SH-SY5Y (cell line): ENCODE results near the gene NFAT5.

ENCODE experiments used
- GATA2 ChIP-seq: IDR thresholded peaks from 2 replicates; pipeline ENCODE4 v1.6.1; 2011; ENCODE audit warnings: mild to moderate bottlenecking, low read depth, low read length
- GATA3 ChIP-seq: IDR thresholded peaks from 2 replicates; pipeline ENCODE4 v1.6.1; 2011; ENCODE audit warnings: low read depth, mild to moderate bottlenecking, low read length, moderate library complexity

NFAT5 gene

GRCh38 chr16:69537706-69538080 lies 28.1 kb upstream of the NFAT5 start:
- no peak for TF ChIP-seq GATA3
- TF ChIP-seq GATA2, result no peak

GRCh38 chr16:69538808-69539207 lies 27.0 kb upstream of the NFAT5 start:
- TF ChIP-seq GATA3 (no peak), GATA2 (no peak)

DNA sequence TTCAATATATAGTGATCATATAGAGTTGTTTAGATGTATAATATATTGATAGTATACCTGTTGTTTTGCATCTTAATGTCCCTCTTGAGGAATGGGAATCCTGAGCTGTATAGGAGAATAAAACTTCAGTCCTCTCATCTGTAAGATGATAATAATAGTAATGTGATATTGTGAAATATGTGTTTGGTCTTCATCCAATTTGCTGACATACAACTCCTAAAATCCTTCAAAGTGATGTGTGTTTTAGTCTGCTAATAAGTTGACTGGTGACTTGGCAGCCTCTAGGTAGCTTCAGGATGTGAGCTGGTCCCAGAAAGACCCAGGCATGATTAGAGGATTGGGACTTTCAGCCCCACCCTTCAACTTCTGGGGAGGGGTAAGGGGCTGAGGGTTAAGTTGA lies 22.8 kb upstream of the NFAT5 start:
- TF ChIP-seq GATA2, result no peak
- TF ChIP-seq GATA3, result no peak

- TF ChIP-seq GATA3 (no peak), GATA2 (no peak)
These were observed 21.7 kb upstream of the NFAT5 start for GRCh38 chr16:69544088-69544487.

- no peak for TF ChIP-seq GATA3
- TF ChIP-seq GATA2, result no peak
These were observed 12.4 kb upstream of the NFAT5 start for GRCh38 chr16:69553332-69553731.

- TF ChIP-seq GATA3 (no peak), GATA2 (no peak)
These were observed 11.3 kb upstream of the NFAT5 start for GRCh38 chr16:69554495-69554894.

DNA sequence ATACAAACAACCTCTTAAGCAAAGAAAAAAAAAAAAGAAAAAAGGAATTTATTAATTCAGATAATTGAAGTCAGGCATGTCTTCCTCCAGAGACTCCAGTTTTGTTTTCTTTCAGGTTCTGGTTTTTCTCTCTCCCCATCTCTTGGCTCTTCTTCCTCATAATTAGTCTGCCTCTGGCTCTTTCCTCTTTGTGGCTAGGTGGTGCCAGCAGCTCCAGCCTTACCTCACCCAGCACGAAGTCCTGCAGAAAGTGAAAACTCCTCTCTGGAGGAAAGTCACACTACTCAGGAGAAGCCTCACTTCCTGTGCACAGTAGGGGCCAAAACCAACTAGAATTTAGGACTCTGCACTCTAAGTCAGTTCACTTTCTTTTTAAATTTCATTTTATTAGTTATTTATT lies 10.3 kb upstream of the NFAT5 start:
- TF ChIP-seq GATA3, result no peak
- no peak for TF ChIP-seq GATA2

GRCh38 chr16:69555867-69556266 lies 9.9 kb upstream of the NFAT5 start:
- TF ChIP-seq GATA2 (no peak), GATA3 (no peak)

- no peak for TF ChIP-seq GATA2
- TF ChIP-seq GATA3, result no peak
These were observed 6.6 kb upstream of the NFAT5 start for GRCh38 chr16:69559164-69559563.

GRCh38 chr16:69561901-69562300 lies 3.9 kb upstream of the NFAT5 start:
- TF ChIP-seq GATA3, result no peak

DNA sequence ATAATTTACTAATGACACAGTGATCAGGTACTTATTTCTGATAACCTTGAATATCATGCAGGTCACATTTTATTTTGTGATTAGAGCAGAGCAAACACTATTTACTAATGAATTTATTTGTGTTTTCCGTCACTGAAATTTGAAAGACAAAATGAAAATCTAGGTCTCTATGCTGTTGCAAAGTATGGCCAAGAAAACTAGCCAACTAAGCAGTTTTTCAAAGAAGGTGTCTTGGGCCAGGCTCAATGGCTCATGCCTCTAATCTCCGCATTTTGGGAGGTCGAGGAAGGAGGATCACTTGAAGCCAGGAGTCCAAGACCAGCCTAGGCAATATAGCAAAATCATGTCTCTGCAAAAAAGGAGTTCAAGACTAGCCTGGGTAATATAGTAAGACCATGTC lies 3.0 kb upstream of the NFAT5 start:
- no peak for TF ChIP-seq GATA3
- TF ChIP-seq GATA2, result no peak

DNA sequence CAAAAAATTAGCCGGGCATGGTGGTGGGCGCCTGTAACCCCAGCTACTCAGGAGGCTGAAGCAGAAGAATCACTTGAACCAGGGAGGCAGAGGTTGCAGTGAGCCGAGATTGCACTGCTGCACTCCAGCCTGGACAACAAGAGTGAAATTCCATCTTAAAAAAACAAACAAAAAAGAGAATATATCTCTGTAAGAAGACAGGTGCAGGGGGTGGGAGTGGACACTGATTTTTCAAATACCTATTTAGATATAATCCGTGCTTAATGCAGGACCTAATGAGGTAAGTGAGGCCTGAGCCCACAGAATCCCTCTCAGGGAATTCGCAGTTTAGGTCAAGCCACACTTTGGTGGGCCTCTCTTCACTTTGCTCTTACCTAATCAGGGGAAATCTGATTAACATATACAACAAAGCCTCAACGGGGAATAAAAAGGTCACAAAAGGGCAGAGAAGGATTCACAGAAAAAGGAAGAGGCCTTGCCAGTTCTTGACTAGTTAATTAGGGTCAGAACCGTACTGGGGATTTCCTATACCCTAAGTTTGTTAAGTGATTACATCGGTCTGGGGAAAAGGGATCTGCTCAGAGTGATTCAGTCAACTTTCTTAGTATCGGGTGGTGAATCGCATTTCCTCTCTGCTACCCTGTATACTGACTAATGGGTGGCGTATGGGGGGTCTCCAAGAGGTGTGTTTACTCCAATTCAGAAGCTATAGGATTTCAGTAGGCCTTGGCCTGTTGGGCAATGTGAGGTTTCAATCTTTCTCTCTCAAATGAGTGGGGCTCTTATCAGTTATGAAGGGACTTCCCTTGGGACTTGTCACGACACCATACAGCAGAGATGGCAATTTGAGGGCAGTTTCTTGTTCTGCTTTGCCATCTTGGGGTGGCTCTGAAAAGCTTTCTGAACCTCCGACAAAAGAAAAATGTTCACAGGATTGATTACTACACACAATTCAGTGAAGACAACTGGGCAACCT lies 1.9 kb upstream of the NFAT5 start:
- no peak for TF ChIP-seq GATA2
- TF ChIP-seq GATA3, result no peak

DNA sequence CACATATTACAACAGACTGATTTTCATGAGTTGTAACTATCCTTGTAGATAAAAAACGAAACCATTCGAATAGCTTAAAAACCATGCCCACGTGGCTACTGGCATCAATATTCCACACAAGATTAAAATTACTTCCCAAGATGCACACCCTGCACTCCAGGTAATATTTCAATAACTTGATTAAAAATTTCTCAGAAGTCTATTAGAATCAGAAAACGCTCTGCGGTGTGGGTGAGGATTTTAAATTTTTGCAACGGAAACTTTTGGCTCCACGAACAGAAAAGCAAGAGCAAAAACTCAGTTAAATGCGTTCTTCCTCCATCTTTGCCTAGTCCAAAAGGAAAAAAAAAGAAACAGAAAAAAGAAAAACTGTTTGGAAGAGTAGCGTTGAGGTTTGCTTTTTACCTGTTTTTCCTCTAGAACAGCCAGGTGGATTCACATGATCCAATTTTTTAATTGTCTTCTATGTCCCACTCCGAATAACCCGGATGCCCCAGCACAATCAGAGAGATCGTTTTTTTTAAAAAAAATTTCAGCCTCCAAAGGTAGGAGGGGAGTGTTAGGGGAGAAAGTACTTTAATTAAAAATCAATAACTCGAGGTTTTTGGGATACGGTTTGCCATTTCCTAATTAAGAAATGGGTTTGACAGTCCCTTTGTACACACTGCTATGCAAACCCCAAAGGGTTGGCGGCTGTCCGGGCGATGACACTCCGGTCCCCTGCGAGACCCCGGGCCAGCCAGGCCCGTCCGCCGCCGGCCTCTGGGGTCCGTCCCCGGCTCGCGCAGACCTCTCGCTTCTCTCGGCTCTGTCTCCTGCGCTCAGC lies 708 bp upstream of the NFAT5 start:
- TF ChIP-seq GATA2, result no peak
- TF ChIP-seq GATA3, result no peak

GRCh38 chr16:69566240-69566980 lies 644 bp downstream of the NFAT5 start:
- TF ChIP-seq GATA3, result no peak
- TF ChIP-seq GATA2, result no peak
